NCI-H774 (cell line): Measurements from ENCODE around the gene RBM8A.

ENCODE experiments used
- DNase-seq: peaks from one replicate; lab custom pipeline; 2025; lab: John Stamatoyannopoulos, UW

RBM8A gene

GRCh38 chr1:145918144-145918991 lies 8.9 kb downstream of the RBM8A start, which contains the start of gene PEX11B:
PEX11B (minus strand) TSS chr1:145918717; CDS start chr1:145918688, 29 bp downstream.
- peak; percentile 85 for DNase-seq

DNA sequence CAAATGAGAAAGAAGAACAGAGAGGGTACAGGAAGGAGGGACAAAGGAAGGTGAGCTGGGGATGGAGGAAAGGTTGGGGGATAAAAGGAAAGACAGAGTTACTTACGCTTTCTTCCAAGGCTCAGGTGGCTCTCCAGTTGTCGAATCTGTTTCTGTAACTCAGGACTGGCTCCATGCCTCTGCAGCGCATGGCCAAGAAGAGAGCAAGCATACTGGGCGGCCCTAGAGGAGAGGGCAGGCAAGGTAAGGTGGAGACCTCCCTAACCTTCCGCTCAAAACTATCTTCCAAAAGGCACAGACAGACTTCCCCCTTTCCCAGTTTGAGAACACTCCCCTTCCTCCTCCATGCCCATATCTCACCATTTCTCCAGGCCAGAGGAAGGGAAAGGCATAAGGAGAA lies 9.7 kb downstream of the RBM8A start:
- DNase-seq, result no peak

GRCh38 chr1:145916745-145917144 lies 10.5 kb downstream of the RBM8A start:
- DNase-seq, result no peak

DNA sequence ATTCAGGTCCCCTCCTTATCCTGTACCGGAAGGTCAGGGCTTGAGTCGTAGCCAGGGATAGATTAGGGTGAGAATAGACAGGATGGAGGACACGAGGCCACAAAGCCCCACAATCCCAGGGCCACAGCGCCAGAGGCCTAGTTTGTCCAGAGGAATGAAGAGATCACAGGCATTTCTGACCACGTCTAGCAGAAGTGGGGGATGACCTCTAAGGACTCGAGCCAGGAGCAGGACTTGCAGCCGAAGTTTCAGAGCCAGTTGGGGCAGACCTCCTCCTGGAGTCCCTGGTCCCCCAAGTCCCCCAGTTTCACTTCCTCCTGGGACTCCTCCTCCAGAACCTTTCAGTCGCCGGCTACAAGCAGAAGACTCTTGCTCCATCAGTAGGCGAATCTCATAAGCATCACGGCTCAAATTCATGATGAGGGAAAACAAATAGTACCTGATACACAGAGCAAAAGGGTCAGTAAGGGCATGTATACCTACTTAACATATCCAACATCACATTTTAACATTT lies 15.1 kb downstream of the RBM8A start:
- DNase-seq, result no peak

DNA sequence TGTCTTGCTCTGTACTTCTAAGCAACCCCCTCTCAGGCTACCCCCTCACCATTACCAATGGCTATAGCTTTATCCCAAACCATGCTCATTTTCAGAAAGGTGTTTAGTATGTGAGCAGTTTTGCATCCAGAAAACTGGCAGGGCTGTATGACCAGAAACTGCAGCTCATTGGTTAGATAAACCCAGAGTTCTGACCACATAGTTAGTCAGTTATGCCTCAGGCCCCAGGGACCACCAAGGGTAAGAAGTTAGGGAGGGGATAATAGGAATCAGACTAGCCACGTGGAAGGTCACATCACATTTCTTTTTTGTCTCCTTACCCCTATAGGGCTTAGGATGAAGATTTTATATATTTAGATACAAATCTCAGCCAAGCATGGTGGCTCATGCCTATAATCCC lies 18.6 kb downstream of the RBM8A start:
- DNase-seq, result no peak

DNA sequence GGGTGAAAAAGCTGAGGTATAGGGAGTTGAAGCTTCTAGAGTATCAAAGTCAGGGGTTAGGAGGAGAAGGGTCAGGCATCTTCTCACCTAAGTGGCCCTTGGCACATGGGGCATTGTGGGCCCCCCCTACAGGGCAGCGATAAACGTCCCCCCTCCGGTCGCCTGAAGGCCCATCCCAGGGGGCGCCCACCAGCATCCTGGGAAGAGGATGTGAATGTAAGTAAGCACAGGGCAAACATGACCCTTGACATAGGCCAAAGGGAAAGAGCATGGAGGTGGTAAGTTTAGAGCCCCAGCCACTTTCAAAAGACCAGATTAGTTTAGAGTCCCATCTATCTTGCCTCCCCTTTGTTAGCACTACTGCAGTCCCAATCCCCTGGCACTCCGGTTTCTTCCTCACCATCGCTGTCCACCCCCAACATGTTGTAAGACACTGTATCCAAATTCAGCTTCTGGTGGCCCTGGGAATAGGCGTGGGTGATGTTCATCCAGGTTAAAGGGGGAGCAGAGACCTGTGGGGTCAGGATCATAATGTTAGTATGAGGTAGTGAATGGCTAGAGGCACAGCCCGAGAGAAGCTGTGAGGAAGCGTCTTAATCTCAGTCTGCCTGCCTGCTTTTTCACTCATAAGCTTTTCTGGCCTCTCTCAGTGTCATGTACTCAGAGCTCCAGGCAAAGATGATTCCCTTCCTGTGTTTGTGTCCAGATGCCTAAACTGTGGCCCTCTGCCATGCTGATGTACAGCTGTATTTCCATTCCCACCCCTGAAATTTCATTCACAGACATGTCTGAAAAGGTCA lies 20.1 kb downstream of the RBM8A start:
- no peak for DNase-seq

- no peak for DNase-seq
Observed at GRCh38 chr1:145901312-145902021, 25.8 kb downstream of the RBM8A start.

DNA sequence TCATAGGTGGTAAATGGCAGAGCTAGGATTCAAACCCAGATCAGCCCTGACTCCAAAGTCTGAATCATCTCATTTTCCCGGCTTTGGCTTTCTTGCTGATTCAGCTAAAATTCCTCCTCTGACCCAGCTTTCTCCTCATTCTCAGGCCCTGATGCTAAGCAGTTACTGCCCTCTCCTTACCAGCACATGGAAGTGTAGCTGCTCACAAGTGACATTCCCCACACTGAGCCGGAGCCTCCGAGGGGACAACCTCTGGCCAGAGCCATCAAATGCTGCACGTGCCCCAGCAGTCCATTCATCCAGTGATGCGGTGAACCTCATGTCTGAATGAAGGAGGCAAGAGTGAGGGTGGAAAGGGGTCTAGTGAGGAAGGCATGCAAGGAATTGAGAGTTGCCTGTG lies 28.5 kb downstream of the RBM8A start:
- no peak for DNase-seq

- DNase-seq, result no peak
Observed at GRCh38 chr1:145897969-145898368, 29.3 kb downstream of the RBM8A start.

DNA sequence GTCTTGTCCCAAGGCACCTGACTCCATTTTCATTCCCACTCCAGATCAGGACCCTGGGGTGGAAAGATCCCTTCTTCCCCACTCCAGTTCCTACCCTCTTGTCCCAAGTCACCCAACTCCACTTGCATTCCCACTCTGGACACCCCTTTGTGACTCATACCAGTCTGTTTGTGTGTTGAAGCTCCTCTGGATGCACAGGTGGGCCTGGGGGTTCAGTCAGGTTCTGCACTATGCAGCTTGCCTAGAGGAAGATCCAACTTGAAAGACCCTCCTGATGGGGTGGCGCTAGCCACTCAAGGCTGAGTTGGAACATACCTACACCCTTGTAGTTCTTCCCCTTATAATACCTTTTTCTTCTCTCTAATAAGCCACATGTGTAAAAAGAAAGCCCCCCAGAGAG lies 31.8 kb downstream of the RBM8A start:
- DNase-seq, result no peak

DNA sequence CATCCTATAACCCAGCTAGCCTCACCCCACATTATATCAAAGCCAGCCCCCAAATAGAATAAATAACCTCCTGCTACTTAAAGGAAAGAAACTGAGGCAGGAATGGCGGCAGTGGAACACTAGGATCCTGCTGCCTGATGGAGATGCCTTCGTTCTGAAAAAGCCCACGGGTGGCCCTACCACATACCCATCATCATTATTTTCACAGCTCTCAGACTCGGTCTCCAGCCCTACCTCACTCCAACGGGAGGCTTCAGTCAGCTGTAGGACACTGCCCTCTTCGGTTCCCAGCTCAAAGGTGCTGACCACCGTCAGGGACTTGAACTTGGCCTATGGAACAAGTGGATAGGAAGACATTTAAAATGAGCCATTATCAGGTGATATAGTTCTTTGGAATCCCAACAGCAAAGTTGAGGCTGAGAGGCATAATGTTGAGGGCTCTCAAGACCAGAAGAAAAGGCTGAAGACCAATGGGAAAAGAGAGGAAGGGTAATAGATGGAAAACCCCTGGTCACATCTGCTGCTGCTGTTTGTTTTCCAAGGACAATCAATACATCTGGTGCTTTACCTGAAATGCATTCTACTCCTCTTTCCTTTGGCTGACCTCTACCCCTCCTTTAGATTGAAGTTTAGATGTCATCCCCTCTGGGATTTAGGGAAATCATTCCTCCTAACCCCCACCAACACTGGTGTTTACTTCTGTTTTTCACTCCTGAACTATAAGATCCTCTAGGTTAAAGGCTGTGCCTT lies 33.8 kb downstream of the RBM8A start:
- no peak for DNase-seq

DNA sequence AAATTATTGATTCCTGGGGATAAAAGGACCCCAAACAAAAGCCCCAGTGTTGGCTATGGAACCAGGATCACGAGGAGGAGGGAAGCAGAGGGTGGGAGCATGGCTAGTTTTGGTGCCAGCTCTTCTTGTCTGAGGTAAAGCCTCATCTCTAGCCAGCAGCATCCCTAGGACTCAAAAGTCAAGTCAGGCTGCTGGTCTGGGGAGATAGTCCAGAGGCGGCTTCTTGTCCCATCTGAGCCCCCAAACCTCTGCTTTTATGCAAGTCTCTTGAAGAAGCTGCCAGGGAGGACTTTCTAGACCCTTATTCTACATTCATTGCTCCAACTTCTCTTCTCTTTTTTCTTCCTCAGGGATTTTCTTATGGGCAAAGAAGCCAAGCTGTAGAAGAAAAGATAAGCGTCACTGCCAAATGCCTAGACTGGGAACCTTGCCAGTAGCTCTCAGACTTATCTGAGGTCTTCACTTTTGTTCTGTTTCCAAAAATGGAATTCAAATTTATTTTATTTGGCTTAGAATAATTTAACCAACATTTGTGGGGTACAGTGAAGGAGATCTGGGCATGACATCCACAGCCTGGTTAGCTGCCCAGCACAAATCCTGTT lies 34.7 kb downstream of the RBM8A start:
- DNase-seq, result no peak

- DNase-seq, result peak; percentile 91
Observed at GRCh38 chr1:145891587-145892485, 35.4 kb downstream of the RBM8A start.

- DNase-seq, result no peak
Observed at GRCh38 chr1:145891143-145891542, 36.1 kb downstream of the RBM8A start.

DNA sequence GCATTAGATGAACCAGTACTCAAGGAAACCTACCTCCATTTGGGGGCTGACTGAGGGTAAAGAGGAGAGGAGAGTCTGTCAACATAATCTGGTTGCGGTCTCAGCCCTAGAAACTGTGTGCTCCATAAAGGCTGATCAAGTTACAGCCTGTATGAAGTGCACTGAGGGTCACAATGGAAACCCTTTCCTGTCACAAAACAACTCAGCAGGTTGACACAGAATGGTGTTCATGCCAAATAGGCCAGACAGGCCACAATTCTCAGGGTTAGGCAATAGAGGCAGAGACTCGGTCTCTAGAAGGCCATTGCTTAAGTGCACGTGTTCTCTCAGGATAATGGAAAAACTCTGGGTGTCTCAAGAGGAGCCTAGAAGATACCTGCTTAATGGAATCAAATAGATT lies 37.6 kb downstream of the RBM8A start:
- DNase-seq, result no peak

DNA sequence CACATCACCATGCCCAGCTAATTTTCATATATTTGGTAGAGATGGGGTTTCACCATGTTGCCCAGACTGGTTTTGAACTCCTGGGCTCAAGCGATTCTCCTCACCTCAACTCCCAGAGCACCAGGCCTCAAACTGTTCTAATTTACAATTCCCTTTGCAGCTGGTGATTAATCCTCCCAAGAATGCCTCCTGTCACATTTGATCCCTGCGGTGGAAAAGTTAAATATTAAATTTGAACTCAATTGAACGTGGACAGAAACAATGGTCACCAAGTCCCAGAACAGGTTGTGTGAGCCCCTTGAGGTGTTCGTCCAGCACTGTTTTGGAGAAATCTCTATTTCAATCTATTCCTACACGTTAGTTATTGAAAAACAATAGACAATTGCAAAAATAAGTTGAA lies 39.7 kb downstream of the RBM8A start:
- no peak for DNase-seq

DNA sequence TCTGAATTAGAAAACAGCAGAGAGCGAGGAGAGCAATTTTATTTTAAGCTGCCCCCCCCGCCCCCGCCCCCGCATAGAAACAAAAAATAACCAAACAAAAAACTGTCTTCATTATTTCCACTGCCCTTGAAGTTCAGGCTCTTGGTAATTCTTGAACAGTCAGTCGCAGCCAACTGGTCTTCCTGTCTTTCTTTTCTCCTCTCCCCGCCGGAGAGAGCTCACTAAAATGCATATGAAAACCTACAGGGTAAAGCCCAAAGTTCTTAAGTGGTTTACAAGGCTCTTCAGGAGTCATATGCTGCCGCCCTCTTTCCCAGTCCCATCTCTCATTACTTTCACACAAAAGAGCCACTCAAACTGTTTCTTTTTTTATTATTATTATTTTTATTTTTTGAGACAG lies 40.5 kb downstream of the RBM8A start:
- no peak for DNase-seq

- no peak for DNase-seq
Observed at GRCh38 chr1:145886390-145886789, 40.9 kb downstream of the RBM8A start.

GRCh38 chr1:145885738-145886287 lies 41.5 kb downstream of the RBM8A start, which contains the start of gene ANKRD35:
ANKRD35 (minus strand) TSS chr1:145885866; CDS start chr1:145885758, 108 bp downstream.
- DNase-seq, result peak; percentile 78

DNA sequence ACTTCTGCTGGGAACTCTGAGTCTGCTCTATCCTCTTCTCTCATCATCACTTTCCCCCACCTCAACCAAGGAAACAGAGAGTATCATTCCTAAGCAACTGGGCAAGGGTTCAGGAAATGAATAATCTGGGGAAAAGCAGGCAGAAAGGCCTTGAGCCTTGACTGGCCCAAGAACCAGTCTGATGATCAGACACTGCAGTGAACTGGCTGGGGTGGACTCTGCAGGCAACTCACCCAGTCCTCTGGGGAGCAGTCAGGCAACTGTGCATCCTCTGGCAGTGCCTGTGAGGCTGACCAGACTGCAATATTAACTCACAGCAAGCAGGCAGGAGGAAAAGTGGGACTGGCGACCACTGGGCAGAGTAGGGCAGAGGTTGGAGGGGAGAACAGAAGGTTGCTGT lies 42.6 kb downstream of the RBM8A start:
- no peak for DNase-seq
